Activated CD4-positive, alpha-beta T cell treated with anti-CD3 and anti-CD28 coated beads, Interleukin-2, Interleukin-4, amounts not matched to agents 100 ng/mL and 50 ng/mL, durations not matched to agents 16 hours and 8 hours (primary cell): ENCODE measurements around the gene EEF1AKMT2.
A peak's percentile ranks its signal among the peaks of the same experiment; 100 is the strongest.

Source experiments
- DNase-seq: peaks from one replicate; pipeline ENCODE4 v3.0.0-alpha.2; 2020; ENCODE audit warnings: low spot score

EEF1AKMT2 gene

GRCh38 chr10:124719213-124719851, 72.4 kb downstream of the EEF1AKMT2 start:
- DNase-seq = peak; percentile 89

DNA sequence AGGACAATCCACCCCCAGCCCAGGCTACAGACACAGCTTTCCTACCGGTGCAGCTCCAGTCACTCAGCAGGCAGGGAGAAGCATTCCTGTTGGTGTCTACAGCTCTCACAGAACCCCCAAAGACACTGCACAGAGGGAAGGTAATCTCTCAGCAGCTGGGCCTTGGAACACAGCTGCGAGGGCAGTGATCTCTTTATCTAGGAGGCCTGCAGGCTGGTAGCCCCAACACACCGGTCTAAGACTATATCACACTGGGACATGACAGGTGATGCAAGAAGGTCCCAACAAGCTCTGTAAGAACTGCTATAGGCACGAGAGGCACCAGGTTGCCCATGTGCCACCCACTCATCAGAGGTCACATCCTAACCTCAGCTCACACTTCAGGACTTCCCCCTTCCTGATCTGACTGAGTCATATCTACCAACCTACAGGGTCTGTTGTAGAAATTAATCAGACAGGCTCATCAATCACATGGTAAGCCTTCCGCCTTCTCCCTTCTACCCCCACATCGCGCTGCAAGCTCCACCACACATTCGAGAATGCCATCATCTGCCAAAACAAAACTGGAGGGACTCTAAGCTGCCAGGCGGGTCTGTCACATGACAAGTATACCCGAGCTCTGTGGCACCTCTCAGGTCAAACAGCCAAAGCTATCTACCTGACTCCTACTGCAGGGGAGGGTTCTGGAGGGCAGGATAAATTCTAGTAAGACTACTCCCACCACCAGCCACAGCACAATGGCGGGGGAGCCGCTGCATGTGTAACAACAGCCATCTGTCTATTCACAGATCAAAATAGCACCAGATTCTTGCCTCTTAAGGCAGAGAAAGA, 73.6 kb downstream of the EEF1AKMT2 start:
- peak; percentile 95 for DNase-seq

GRCh38 chr10:124717041-124717757, 74.5 kb downstream of the EEF1AKMT2 start:
- no peak for DNase-seq

GRCh38 chr10:124716369-124716768, 75.3 kb downstream of the EEF1AKMT2 start:
- no peak for DNase-seq

DNA sequence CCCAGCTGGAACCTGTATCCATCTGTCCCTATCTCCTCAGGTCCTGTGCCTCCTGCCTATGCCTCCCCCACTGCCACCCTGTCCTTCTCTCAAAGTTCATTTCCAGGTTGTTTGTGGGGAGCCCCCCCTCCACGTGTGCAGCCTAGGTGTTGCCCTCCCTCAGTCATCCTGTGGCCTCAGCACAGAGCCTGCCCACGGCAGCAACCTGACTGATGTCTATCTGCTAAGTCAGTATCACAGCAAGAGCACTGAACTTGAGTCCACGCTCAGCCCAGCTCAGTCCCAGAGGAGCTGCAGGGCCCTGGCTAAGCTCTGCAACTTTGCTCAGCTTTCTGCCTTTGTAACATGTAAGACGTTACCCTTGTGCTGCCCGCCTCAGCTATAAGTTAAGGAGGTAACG, 76.2 kb downstream of the EEF1AKMT2 start:
- no peak for DNase-seq

DNA sequence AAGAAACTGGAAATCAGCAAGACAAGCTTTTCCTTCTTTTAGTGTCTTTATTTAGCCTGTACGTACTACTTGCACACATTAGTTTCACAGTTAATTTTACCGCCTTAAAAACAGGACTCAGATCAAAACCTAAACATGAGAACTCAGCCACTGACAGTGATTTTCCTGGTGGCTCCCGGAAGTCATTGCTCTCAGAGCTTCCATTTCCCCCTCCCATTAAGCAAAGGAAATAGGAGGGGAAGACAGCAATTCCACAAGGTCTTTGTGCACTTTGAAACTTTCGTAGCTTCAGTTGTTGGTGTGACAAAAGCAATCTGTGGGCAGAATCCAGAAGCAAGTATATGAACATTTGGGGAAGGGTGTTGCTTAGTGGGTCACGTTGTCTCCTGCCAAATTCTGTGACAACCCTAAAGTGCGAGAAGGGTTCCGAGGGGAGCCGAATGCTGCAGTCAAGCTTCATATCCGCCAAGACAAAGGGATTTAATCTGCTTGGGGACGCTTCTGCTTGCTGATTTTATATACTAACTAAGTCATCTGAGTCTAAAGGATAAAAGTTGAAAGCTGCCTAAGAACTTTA, 77.9 kb downstream of the EEF1AKMT2 start:
- no peak for DNase-seq

- DNase-seq = no peak
Observed at GRCh38 chr10:124712704-124713407, 78.8 kb downstream of the EEF1AKMT2 start.

- no peak for DNase-seq
Observed at GRCh38 chr10:124711145-124711544, 80.5 kb downstream of the EEF1AKMT2 start.

DNA sequence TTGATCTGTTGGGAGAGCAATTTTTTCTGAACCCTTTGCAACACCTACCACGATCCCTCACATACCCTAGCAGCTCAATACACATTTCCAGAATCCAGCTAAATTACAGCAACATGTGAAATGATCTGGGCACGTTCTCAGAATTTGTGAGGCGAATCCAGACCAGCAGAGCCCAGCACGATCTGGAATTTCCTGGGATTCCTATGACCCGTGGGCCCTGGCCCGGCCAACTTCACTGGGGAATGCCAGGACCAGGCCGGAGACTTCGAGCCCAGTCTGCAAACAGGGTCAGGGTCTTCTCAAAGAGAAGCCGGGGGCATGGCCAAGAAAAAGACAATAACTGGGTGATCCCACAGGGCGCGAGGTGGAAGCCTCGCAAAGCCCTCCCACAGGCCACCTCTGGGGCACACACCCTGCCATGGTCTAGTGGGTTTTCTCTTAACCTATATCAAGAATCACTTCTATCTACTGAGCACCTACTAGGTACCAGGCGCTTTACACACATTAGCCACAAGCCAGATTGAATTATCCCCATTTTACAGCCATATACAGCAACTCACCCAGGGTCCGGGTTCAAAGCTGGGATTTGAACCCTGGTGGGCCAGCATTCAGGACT, 81.3 kb downstream of the EEF1AKMT2 start:
- DNase-seq = no peak

- no peak for DNase-seq
Observed at GRCh38 chr10:124709861-124710260, 81.8 kb downstream of the EEF1AKMT2 start.

GRCh38 chr10:124708922-124709520, 82.7 kb downstream of the EEF1AKMT2 start:
- no peak for DNase-seq

GRCh38 chr10:124708246-124708779, 83.4 kb downstream of the EEF1AKMT2 start:
- DNase-seq = no peak
